Tibial nerve (tissue), 3 donors: Measurements from ENCODE around the gene PRKG1.

ENCODE experiments used
- POLR2A ChIP-seq, 2 donors: fragments of 450-650 bp; IDR thresholded peaks; one replicate each; pipeline ENCODE4 v1.6.1; 2017; ENCODE audit warnings: antibody characterized with exemption in 2 of 2, mild to moderate bottlenecking in 2 of 2, moderate library complexity in 2 of 2
- TF ChIP-seq, protein P1 (sequence below), 5 experiments: fragments of 200-600 bp in 3 of 5; fragments of 450-650 bp in 2 of 5; sonication (generic) in 3 of 5; IDR thresholded peaks; one replicate each; pipeline ENCODE4 v1.5.1; 2016 to 2019; ENCODE audit warnings: antibody characterized with exemption in 5 of 5, mild to moderate bottlenecking in 3 of 5, moderate library complexity in 2 of 5

DNA sequence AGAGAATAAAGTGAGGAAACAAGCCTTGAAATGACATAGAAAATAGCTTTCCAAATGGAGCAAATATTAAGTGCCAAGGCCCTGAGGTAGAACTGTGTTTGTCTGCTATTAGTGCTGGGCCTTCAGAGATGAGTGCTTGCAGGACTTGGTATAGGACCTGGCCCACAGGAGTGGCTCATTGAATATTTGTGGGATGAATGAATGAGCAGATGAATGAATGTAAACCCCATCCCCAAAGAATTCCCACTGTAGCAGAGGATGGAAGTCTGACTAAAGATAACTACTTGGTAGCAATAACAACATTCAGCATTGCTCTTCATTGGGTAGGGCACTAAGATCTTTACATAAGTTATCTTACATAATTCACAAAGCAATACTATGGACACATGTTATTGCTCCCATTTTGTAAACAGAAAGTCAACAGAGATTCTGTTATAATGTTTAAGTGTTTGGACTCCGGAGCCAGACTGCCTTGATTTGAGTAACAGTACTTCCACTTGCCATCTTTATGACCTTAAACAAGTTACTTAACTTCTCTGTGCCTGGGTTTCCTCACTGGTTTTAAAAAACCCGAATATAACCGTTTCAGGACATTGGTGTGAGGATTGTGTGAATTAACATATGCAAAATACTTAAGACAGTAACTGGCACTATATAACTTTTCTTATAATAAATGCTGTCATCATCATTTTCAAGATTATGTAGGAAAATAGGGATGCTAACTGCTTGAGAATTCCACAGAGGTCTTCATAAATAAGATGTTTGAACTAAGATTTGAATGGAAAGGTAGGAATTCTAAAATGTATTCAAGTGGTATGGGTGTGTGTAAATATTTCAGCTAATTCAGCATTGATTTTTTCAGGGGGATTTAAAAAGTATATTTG is 141.9 kb downstream of the PRKG1 start:
- TF ChIP-seq, protein P1, sequence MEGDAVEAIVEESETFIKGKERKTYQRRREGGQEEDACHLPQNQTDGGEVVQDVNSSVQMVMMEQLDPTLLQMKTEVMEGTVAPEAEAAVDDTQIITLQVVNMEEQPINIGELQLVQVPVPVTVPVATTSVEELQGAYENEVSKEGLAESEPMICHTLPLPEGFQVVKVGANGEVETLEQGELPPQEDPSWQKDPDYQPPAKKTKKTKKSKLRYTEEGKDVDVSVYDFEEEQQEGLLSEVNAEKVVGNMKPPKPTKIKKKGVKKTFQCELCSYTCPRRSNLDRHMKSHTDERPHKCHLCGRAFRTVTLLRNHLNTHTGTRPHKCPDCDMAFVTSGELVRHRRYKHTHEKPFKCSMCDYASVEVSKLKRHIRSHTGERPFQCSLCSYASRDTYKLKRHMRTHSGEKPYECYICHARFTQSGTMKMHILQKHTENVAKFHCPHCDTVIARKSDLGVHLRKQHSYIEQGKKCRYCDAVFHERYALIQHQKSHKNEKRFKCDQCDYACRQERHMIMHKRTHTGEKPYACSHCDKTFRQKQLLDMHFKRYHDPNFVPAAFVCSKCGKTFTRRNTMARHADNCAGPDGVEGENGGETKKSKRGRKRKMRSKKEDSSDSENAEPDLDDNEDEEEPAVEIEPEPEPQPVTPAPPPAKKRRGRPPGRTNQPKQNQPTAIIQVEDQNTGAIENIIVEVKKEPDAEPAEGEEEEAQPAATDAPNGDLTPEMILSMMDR (IDR thresholded peaks at IDR 0.05) = no peak
- no peak for TF ChIP-seq POLR2A (IDR thresholded peaks at IDR 0.05)
